ENCODE data around the gene CDH1.
"Not testable (repeated sequence)": the region's sequence is repeated elsewhere in the genome, so short reads cannot be mapped to it uniquely, and the experiment has no call there.

Gene CDH1

DNA sequence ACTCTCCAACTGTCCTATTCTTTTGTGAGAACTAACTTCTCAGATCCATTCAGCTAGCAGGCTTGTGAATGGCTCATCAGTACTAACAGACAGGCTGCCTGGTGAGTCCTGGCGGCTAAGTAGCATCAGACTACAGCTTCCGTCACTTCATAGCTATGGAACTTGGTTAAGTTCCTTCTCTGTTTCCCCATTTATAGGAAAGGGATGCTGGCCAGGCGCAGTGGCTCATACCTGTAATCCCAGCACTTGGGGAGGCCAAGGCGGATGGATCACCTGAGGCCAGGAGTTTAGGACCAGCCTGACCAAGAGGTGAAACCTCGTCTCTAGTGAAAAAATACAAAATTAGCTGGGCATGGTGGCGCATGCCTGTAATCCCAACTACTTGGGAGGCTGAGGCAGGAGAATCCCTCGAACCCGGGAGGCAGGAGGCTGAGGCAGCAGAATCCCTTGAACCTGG, 56.3 kb downstream of the CDH1 start:
- DNase-seq, result no peak

DNA sequence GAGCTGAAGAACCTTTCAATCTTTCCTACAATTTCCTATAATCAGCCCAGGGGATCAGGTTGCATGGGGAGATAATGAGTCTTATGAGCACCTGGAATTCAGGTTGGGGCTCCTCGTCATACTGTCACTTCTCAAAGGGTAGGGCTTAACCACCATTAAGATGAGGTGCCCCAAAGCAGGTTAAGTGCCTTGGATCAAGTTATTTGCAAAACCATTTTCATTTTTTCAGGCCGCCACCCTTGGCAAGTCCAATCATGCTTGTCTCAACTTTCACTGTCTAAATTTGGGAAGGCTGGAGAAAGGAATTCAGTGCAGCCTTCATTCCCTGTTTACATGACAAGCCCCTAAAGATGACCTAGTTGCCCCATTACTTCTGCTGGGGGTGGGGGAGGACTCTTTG, 61.3 kb downstream of the CDH1 start:
- no peak for DNase-seq

DNA sequence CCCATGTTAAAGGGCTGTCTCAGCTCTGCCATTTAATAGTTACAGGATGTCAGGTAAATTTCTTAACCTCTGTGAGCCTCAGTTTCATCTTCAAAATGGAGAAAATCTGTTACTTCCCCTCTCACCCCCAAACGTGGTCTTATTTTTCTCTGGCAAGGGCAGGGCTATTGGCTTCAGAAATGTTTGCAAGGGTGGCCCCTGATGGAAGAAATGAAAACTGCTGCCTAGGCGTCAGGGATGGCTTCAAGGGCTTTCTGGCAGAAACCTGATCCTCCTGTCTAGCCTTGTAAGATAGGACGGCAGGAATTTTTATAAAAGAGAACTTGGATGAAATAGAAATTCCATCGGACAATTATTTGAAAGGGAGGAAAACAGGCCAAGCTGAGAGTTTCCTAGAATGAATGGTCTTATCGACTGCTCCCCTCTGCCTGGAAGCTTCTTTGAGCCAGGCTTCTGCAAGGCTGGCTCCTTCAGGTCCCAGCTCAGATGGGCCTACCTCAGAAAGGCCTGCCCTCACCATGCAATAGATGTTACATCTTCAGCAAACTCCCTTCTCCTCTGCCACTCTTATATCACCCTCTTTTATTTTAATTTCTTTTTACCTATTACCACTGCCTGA, 63.3 kb downstream of the CDH1 start:
- DNase-seq, result peak; percentile 37

DNA sequence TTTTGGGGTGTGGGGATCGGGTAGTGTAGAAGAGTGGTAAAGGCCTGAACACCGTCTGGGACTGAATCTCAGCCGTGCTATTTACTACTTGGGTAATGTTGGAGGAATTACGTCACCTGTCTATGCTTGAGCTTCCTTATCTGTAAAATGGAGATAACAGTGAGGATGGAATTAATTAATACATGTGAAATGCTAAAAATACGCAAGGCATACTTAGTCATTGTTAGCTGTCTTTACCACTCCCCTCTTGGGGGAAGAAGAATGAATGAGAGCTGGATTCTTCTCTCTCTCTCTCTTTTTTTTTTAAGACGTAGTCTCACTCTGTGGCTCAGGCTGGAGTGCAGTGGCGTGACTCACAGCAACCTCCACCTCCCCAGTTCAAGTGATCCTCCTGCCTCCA, 65.1 kb downstream of the CDH1 start:
- no peak for DNase-seq

DNA sequence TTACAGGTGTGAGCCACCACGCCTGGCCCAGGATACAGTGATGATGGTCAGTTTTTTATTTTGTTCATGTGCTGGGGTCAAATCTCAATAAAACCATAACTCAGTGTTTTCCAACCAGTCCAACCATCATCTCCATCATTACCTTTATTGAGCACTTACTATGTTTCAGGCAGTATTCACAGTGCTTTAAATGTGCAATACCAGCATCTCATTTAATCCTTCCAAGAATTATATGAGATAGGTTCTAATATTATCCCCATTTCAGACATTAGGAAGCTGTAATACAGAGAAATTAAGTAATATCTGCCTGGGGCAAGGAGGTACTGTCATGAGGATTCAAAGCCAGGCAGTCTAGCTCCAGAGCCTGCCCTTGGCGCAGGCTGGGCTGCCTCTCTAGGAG, 69.3 kb downstream of the CDH1 start:
- no peak for DNase-seq

DNA sequence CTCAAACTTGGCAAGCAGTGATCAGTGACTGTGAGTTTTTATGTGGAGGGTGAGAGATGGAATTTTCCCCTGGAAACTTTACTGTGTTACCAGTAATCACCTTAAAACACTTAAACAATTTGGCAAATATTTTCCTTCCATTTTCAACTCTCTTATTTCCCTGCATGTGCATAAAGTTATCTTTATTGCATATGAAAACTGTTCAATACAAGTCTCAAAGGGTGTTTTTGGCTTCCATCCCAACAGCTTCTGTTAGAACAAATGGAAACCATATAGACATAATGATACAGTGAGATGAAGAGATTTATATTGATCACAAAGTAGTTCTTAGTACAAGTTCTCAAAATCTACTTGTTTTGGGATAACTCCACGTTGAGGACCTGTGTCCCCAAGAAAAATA, 69.9 kb downstream of the CDH1 start:
- DNase-seq, result no peak

DNA sequence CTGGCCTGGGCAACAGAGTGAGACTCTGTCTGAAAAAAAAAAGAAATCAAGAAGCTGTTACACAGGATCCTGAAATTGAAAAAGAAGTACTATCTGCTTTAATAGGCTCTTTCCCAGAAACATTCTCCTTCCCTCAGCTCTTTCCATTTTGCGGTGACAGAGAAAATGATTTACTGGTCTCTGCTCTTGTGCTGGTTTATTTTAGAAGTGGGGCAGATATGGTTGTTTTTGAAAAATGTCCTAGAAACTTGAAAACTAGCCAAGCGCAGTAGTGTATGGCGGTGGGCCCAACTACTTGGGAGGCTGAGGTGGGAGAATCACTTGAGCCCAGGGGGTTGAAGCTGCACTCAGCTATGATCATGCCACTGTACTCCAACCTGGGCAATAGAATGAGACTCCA, 77.4 kb downstream of the CDH1 start:
- no peak for DNase-seq

DNA sequence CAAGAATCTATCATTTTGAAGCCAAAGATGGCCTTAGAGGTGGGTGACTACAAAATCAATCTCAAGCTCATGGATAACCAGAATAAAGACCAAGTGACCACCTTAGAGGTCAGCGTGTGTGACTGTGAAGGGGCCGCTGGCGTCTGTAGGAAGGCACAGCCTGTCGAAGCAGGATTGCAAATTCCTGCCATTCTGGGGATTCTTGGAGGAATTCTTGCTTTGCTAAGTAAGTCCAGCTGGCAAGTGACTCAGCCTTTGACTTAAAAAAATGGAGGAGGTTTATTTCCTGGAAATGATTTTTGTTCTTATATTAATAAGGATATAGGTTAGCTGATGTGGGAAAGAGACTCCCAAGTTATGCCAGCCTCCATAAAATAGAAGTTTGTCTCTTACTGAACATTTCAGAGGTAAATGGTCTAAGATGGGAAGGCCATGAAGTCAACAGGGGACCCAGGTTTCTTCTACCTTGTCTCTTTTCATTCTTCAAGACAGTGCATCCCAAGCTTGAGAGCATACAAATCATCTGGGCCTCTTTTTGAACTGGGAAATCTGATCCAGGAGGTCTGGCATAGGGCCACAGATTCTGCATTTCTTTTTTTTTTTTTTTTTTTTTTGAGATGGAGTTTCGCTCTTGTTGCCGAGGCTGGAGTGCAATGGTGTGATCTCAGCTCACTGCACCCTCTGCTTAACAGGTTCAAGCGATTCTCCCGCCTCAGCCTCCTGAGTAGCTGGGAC, 86.5 kb downstream of the CDH1 start:
- DNase-seq, result no peak

DNA sequence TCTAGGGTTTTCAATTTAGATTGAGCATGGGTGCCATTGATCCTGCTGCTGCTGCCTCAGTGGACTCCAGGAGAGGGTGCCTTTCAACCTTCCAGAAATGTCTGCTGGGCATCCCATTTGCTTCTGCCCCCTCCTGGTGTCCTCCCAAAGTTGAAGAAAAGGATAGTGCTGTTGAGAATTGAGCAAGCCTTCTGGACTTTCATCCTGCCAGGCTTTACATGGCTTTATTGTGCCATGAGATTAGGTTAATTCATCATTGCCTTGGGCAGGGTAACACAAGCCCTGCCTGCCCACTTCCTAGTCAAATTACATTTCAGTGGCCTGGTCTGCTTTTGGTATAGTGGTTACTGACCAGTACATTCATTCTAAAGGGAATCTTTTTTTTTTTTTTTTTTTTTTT, 88.3 kb downstream of the CDH1 start:
- DNase-seq, result no peak

DNA sequence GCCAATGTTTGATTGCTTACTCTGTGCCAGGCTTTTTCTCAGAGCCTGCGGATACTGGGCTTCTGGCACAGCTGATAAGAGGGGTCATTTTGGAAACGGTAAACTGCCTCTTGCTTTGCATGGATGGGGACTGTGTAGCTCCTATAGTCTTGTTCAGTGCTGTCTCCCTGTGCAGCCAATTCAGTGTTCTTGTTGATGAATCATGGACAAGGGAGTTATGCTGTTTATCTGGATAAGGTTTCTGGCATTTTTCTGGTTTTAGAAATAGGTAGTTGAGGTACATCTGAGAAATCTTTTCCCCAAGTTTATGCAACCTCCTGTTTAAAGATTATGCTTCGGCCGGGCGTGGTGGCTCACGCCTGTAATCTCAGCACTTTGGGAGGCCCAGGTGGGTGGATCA, 89.6 kb downstream of the CDH1 start:
- DNase-seq, result no peak

DNA sequence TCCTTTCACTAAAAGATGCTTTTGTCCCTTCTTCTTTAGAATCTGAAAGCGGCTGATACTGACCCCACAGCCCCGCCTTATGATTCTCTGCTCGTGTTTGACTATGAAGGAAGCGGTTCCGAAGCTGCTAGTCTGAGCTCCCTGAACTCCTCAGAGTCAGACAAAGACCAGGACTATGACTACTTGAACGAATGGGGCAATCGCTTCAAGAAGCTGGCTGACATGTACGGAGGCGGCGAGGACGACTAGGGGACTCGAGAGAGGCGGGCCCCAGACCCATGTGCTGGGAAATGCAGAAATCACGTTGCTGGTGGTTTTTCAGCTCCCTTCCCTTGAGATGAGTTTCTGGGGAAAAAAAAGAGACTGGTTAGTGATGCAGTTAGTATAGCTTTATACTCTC, 96.2 kb downstream of the CDH1 start:
- no peak for DNase-seq

DNA sequence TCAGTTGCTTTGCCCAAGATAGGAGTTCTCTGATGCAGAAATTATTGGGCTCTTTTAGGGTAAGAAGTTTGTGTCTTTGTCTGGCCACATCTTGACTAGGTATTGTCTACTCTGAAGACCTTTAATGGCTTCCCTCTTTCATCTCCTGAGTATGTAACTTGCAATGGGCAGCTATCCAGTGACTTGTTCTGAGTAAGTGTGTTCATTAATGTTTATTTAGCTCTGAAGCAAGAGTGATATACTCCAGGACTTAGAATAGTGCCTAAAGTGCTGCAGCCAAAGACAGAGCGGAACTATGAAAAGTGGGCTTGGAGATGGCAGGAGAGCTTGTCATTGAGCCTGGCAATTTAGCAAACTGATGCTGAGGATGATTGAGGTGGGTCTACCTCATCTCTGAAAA, 97.5 kb downstream of the CDH1 start:
- DNase-seq, result no peak

DNA sequence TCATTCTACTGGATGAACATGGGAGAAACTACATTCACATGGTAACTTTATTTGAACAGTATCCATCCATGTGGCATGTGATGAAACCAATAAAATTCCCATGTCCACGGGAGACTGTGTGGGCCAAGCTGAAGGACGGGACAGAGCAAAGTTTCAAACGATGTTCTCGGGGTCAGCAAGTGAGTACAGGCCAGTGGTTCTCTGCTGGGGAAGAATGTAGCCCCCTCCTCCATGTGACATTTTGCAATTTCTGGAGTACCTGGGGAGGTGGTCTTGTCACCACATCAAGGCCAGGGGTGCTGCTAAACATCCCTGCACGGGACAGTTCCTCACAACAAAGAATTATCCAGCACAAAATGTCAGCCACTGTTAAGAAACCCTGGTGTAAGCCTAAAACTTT, 98.9 kb downstream of the CDH1 start:
- DNase-seq, result no peak

DNA sequence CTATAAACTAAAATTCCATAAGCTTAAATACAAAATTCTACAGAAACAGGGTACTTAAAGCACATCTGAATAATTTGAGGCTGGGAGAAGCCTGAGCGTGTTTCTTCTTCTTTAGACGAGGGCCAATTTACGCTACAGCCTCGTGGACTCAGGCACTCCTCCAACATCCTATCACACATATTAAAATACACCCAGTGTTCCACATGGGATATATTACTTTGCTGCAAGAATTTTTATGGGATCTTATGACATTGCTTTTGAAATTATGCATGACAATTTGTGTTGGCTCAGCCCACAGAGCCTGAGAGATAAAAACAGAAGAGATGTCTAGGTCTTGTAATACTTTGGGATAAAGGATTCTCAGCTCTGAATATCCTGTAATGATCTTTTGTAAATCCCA, 102.7 kb downstream of the CDH1 start:
- DNase-seq, result no peak

DNA sequence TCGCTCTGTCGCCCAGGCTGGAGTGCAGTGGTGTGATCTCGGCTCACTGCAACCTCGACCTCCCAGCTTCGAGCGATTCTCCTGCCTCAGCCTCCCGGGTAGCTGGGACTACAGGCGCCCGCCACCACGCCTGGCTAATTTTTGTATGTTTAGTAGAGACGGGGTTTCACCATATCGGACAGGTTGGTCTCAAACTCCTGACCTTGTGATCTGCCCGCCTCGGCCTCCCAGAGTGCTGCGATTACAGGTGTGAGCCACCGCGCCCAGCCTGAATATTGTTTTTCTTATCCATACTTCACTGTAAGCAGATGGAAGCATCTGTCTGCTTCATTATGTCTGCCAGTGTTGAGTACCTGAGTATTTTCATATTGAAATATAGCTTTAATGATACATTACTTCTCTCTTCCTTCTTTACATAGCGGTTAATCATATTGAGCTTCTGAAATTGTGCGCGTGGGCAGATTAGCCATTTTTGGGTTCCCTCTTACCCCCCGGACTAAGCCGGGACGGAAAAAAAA, 105.9 kb downstream of the CDH1 start:
- DNase-seq, result not testable (repeated sequence)

DNA sequence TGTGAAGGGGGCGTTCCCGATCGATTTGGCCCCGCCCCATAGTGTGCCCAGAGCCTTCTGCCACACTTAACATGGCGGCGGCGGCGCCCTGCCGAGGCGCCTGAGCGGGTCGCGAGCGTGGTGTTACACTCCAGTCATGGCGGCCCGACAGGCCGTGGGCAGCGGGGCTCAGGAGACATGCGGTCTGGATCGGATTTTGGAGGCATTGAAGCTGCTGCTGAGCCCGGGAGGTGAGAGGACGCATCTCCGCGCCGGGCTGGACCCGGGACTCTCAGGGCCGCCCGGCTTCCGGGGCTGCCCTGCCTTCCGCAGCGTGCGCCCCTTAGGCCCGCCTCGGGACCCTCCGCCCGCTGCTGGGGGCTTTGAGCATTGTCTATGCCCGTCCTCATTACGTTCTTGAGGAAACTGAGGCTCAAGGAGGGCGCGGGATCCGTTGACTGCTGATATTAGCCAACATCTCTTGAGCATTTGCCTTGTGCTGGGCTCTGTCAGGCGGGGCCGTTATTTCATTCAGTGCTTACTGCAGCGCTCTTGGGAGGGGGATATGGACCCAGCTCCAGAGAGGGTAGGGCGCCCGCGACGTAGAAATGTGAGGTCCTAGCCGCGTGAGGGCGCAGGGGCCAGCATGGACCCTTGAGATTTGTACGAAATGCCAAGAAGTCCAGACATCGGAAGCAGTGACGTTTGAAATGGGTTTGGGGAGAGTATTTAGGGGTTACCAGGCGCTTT, 106.6 kb downstream of the CDH1 start, which contains the start of gene TANGO6:
Gene TANGO6 (plus strand): TSS at position 50 of the 729 bp plus-strand sequence. CDS start 87 bp downstream, at position 137.
- DNase-seq, result peak; percentile 90

DNA sequence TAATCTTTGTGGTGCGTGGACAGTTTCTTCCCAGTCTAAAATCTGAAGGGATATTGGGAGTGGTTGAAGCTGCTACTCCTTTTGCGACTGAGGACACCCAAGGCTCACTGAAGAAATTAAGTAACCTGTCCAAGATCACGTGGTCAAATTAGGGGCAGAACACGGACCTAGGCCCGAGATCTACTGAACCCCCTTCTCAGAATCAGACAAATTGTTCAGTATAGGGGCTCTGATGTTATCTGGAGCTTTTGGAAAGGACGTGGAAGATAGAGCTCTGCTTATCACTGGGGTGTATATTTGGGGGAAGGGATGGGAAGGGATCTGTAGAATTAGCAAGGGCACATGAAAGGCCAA, 107.1 kb downstream of the CDH1 start:
- DNase-seq, result no peak

DNA sequence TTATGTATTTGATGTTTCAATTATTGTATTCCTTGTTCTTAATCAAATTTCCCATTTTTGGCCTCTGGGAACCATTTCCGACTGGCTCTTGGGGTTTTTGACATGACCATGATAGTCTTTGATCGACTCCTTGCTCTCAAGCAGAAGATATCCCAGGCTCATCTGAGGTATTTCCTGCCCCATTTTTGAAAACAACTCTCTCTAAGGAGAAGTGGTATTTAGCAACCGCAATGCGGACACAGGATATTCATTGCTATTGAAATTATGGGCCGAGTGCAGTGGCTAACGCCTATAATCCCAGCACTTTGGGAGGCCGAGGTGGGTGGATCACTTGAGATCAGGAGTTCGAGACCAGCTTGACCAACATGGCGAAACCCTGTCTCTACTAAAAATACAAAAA, 111.7 kb downstream of the CDH1 start:
- no peak for DNase-seq

DNA sequence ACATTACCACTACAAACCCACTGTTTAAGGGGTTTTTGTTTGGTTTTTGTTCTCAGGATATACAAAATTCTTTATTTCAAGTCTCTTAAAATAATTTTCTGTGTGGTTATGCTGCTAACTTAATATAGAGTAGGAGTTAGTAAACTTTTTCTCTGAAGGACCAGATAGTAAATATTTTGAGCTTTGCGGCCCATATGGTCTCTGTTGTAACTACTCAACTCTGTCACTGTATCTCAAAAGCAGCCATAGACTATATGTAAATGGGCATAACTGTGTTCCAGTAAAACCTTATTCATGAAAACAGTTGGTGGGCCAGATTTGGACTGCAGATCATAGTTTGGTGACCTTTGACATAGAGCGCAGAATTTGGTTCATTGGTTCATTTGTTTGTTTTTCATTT, 113.4 kb downstream of the CDH1 start:
- no peak for DNase-seq

DNA sequence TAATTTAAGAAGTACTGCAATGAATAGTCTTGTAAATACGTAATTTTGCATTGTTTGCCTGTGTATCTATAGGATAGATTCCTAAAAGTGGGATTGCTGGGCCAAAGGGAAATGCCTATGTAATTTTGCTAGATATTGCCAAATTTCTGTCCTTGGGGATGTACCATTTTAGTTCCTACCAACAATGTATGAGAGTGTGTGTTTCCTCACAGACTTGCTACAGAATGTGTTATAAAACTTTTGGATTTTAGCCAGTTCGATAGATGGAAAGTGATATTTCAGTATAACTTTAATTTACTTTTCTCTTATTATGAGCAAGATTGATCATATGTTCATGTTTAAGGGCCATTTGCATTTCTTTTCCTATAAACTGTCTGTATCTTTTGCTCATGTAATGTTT, 114.5 kb downstream of the CDH1 start:
- DNase-seq, result no peak

DNA sequence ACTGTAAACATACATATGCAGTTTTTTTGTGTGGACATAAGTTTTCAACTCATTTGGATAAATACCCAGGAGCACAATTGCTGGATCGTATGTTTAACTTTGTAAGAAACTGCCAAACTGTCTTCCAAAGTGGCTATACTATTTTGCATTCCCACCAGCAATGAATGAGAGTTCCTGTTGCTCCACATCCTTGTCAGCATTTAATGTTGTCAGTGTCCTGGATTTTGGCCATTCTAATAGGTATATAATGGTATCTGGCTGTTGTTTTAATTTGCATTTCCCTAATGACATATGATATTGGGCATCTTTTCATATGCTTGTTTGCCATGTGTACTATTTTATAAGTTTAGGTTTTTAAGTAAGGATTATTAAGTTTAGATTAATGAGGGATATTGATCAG, 120.4 kb downstream of the CDH1 start:
- no peak for DNase-seq

DNA sequence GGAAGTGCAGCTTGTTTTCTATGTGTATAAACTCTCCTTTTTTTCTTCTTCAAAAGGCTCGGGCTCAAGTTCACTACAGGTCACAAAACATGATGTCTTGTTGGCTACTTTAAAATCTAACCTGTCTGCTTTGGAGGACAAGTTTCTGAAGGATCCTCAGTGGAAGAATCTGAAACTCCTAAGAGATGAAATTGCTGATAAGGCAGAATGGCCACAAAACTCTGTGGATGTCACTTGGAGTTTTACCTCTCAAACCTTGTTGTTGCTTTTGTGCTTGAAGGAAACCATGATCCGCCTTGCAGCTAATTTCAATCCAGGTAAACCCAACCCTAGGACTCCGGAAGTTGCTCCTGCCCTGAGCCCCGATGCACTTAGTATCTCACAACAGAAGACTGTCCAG, 122.7 kb downstream of the CDH1 start:
- DNase-seq, result no peak

DNA sequence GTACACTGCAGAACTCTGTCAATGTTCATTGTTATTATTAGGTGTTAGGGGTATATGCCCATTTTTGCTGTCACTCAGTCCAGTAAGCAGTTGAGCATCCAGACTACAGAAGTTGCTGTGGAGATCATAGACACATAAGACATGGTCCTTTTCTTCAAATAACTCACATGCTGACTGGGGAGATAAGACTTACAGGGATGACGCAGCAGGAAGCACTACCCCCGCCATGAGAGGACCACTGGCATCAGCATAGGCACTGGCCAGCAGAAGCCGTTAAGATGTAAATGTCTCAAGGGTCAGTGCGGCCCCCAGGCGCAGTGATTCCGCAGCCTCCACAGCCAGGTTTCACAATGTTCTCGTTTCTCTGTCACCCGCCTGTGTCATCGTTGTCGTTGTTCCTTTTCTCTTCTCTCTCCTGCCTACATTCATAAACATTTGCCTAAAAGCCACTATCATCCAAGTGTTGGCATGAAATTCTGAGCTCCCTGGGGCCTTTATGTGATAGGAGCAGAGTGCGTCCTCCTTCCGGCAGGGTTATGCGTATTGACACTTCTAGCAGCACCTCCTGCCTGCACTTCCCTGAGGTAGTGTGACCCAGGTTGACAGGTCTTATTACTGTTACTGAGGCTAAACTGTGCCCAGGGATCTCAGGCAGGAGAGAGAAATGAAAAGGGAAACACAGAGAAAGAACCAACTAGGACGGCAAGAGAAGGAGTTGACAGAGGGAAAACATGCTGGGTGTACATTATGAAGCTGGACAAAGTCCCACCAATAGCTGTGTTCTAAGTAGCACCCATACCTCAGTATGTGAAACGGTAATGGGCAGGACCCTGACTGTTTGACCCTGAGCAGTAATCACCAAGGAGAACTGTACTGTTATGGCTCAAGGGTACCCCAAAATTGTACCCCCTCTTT, 124.1 kb downstream of the CDH1 start:
- no peak for DNase-seq
